HG03354 (cell line): ENCODE measurements around the gene MAML3.

Experiments used
- ATAC-seq: cut with Tn5 transposase; IDR thresholded peaks from one replicate; pipeline ENCODE4 v1.9.1; 2021; ENCODE audit warnings: mild to moderate bottlenecking; ENCODE audit not compliant: unreplicated experiment, poor library complexity, severe bottlenecking

The MAML3 gene

DNA sequence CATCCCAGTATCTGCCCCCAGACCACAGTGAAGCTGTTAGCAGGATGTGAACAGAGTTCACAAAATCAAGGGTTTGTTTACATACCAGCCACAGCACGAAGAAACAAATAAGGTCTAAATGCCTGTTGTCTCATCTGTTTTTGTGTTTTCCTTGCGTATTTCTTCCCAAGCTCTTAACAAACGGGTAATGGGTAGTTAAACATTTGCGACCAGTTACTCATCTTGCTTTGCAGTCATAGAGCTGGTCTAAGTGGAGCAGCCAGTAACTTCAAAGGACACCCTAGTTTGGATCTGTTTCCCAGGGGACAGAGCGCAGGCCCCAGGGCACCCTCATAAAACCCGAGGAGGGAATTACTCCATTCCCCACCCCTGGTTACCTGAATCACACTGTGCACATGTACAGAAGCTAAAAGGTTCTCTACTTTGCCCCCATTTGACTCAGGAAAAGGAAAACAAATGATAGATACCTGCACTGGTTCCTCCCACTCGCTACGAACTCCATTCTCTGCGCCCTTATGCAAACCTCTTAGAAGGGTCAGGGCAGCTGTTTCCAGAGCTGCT lies 68.8 kb downstream of the MAML3 start:
- ATAC-seq: no peak

DNA sequence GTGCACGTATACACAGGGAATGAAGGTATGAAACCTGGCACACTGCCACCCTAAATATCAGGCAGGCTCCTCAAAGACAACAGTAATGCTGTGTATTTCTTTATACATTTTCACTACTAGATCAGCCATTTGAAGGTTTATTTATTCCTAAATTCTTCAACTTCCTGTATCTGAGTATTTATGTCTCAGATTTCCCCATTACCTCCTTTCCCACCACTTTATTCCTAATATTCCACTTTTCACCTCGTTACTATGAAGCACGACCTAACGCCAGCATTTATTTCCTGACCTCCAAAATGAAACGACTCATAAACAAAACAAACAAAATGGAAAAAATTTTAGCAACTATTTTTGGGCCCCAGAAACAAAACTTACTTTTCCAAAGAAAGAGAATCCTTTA lies 69.6 kb downstream of the MAML3 start:
- no peak for ATAC-seq

DNA sequence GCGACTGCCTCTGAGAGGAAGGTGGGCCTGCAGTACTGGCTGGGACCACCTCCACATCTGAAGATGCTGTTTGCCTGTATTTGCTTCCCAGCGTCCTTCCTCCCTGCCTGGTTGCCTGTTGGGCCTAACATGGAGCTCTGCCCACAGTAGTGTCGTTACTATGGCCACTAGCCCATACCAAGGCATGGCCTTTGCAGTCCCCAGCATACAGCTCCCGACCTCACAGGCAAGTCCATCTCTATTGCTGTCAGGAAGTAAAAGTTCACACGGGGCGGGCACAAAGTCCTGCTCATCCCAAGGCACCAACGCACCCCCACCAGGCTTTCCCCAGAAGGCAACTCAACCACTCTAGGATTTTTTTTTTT lies 71.6 kb downstream of the MAML3 start:
- no peak for ATAC-seq

DNA sequence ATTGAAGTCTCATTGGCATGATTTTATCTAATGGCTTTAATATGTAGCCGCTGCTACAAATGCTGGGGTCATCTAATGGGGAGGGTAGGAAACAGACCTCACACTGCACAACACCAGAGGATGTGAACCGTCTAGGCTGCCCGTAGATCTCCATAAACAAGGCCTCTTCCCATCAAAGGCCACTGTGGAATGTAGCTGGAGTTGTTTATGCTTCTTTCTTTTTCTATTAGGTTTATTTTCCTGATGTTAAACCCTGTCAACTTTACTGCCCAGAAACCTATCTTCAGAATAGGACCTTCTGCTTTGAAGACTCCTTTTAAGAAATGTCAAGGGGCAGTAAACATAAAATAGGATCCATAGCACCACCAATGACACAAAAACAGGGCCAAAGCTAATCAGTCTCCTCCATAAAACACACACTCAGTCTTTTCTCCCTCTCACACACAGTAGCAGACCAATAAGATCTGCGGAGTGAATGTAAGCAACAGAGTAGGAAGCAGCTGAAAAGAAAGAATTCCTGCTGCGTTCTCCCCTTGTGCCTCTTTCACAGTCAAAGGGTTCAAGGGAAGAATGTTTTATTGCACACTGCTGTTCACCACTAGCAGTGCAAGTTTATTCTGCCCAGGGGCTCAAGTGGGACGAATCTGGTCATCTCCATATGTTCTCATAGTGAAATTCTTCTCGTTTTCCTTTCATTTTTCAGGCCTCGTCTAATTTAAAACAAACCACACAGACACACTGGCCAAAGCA lies 72.2 kb downstream of the MAML3 start:
- no peak for ATAC-seq

DNA sequence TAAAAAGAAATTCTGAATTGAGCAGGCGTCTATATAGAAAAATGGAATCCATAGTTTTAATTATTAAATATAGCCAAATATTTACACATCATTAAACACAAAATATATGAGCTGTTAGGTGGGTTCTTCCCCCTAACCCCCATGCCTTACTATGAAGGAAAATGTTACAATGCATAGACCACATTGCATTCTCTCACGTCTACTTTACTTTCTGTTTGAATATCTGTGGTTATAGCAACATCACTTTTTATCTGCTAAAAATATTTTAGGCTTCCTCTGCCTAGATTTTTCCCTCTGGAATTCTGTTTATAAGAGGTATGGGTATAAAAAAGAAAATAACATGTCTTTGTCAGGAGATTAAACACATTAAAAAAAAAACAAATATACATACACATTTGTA lies 73.1 kb downstream of the MAML3 start:
- no peak for ATAC-seq

DNA sequence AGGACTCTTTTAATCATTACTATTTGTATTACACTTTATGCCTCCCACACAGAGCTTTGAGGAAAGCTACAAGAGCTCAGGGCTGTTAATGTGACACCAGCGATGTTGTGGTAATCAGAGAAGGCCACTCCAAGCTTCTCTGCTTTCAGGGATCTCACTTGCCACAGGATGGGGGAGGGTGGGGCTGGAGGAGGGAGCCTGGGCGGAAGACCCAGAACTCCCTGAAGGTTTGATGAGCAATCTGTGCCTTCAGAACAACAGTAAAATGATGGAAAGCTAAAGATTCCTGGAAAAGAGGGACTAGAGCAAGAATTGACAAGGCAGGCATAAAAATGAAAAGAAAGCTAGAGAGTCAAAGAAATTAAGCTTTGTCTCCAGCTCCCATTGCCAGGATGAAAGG lies 75.6 kb downstream of the MAML3 start:
- no peak for ATAC-seq

DNA sequence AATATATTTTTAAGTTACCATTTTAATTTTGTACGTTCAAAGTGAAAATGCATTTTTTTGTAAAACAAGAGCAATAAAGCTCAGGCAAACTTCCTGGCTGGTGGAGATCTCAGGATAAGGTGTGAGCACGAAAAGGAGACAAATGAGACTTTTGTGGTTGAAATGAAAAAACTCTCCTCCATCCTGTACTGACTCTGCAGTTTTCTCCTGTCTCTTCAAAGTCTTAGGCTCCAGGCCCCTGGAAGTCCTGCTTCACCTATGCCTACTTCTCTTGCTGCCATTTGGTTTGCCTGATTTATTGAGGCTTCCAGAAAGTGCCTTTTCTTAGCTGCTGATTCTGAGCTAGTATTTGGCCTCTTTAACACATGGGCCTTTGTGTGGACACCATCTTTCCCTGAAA lies 77.7 kb downstream of the MAML3 start:
- no peak for ATAC-seq

DNA sequence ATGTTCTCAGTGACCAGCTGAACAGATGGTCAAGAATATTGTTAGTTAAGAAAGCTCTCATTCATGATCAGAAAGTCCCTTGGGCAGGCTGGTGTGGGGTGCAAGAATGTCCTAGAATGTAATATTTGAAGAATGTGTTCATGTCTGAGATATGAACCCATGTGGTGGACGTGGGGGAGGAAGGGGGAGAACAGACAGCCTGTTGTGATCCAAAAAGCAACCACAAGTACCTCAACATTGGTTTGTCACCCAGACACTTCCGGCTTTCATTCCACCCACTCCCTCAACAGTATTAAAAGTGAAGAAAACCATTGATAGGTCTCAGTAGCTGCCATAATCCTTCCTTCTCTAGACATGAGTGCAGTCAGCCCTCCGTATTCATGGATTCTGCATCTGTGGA lies 82.2 kb downstream of the MAML3 start:
- ATAC-seq: peak; percentile 93

DNA sequence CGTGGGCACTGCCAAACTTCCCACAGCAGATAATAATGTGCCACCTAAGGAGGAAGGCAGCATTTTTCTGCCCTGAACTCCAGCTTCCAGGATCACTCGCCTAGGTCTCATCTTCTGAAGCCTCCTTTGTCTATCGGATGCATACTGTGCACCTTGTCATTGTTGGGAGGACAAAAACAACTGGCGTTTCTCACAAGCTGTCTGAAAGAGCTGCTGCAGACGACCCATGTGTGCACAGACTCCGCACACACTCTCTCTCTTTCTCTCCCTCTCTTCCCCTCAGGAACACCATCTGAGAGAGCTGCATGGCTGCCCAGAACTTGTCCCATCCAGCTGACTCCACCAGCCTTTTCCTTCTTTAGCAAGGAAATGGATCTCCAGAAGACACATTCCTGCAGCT lies 83.0 kb downstream of the MAML3 start:
- no peak for ATAC-seq

DNA sequence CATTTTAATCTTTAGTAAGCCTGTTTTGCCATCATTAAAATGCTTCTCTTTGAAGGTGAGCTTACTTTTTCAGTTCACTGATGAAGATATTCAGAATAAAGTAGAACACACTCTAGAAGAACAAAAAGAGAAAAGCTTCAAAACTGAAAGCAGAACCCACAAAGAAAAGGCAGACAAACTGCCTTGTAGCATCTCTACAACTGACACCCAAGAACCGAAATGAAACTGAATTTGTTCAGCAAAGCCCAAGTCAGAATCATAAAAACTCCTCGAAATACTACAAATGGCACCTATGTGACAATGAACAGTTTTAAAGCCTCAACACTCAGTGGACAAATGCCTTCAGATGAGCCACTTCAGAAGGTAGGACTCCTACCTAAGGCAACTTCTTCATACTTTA lies 83.6 kb downstream of the MAML3 start:
- no peak for ATAC-seq

DNA sequence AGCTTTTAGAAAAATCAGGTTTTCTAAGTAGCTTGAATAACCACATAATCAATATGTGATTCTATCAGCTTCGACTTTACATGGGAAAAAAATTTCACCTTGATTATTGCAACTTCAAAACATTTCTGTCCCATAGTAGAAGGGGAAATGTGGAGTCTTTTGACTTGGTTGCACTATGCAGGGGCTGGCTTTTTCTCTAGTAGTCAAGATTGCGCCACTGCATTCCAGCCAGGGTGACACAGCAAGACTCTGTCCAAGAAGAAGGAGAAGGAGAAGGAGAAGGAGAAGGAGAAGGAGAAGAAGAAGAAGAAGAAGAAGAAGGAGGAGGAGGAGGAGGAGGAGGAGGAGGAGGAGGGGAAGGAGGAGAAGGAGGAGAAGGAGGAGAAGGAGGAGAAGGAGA lies 84.9 kb downstream of the MAML3 start:
- no peak for ATAC-seq

DNA sequence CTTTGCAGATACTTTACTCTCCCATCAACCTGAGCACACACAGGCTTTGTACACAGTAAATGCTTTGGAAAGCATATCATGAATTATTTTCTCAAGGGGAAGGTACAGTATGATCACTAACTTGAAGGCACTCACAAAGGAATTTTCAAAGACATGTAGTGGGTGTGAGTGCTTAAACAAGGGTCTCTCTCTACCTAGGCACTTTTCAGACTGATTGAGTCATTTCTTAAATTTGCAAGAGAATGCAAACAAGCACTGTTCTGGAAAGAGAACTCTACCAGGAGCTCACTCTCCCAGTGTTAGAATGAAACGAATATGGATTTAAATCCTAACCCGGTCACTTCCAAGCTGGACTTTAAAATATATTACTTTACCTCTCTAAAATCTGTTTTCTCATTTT lies 85.7 kb downstream of the MAML3 start:
- ATAC-seq: no peak

DNA sequence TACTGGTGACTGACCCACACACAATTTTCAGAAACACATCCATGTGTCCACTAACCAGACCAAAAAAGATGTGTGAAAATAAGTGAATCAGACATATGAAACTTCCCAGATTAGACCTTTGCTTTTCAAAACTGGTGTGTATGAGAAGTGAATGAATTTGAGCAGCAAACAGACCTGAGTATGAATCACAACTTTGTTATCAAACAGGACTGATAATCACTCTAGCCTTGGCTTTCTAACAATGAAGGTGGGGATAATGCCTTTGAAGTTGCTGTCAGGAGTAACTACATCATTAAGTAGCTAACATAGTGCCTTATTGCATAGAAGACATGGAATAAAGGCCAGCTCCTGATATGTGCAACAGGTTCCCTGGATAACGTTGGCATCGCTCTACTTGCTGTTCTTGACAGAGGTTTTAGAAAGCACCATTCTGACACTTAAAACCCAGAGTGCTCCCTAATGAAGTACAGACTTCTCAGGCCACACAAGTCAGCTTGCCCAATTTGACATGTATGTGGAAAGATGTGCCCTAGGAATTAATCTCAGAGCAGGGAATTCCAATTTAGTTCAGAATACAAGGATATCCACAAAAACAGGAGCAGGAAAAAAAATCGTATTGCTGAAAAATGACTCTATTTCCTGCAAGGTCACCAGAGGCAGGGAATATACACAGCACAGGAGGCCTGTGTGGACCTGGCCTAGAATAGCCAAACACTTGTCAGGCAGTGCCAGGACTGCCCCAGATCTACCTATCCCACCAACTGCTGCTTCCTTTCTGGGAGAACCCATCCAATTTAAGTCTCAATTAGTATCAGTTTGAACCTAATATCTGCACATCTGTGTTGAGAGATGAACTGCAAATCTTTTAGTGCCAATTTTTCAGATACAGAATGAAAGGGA lies 87.7 kb downstream of the MAML3 start:
- no peak for ATAC-seq

DNA sequence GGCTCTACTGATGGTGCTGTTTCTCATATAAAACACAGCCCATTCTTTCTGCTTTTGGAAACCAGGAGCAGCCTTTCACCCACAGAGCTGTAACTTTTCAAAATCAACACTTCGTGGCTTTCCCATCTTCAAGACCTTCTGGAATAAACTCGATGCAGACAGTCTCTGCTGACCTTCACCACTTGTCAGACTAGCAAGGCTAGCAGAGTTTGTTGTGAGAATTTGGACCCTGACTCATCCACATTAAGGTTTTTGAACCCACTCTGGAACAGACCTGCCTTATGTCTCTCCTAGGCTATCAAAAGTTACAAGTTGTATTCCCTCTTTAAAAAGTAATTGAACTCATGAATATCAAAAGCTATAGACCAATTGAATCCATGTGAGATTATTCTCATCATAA lies 88.6 kb downstream of the MAML3 start:
- no peak for ATAC-seq

DNA sequence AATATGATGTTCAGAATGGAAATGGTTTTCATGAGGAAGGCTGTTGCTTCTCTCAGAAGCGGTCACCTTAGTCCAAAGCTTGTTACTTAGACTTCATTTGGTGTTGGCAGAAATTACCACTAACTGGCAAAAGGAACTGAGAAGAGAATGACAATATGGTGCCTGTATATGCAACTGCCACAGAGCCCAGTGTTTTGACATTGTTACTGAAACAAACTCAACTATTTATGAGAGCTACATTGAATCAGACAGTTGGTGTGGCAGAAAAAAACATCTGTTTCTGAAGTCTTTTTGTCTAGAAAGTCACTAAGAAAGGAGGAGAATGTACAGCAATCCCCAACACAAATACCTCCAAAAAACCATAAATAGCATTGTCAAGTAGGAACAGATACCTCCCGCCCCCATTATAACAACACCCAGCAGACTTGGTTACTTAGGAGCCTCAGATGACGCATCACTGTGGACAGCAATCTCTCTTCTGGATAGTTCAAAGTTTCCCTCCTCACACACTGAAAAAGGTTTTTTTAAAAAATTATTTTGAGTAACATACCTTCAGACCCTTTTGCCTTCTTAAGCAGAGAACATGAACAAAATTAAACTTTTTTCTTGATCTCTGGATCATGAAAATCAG lies 92.2 kb downstream of the MAML3 start:
- ATAC-seq: no peak

DNA sequence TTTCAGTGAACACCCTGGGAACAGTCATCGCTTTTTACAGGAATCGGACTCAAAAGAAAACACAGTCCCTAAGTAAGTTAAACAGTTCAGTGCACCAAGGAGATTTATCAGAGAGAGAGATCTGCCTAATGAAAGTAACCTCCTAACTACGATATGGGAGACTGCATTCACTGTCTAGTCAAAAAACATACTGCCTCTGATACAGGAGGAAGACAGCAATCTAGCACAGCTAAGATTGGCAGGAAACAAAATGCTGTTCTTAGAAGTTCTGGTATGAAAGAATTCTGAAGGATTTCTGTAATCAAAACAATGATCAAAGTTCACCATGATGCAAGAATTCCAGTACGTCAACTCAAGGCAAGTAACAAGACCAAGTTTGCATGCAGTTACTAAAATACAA lies 92.8 kb downstream of the MAML3 start:
- no peak for ATAC-seq

DNA sequence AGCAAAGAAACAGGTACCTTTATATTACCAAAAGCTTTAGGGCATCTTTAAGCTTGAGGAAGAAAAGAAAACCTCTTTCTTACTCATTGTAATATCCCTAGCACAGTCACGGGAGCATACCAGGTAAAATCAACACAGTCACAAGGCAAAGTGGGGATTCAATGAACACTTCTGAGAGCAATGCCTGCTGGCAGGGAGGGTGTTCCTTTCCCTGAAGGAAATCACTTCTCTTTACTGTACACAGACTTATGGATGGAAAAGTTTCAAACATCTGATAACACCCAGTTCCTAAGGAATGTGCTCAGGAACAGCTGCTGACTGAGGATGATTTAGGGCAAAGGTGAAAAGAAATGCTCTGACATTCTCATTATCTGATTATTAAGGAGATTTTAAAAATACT lies 94.8 kb downstream of the MAML3 start:
- ATAC-seq: no peak

DNA sequence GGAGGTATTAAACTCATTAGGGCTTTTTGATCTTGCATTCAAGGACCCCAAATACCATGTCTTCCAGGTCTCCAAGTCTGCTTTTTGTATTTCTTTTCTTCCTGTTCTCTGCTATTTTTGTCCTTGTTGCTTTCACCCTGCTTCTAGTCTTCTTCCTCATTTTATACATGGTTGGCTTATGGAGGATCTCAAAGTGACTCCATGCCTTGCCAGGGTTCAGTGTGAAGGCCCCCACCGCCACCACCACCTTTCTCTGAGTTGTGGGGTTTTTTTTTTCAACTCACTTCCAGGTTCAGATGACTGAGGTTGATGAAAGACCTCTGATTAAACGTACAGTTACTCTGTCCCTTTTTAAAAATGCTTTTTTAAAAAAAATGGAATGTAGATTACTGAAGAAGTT lies 96.3 kb downstream of the MAML3 start:
- ATAC-seq: no peak

DNA sequence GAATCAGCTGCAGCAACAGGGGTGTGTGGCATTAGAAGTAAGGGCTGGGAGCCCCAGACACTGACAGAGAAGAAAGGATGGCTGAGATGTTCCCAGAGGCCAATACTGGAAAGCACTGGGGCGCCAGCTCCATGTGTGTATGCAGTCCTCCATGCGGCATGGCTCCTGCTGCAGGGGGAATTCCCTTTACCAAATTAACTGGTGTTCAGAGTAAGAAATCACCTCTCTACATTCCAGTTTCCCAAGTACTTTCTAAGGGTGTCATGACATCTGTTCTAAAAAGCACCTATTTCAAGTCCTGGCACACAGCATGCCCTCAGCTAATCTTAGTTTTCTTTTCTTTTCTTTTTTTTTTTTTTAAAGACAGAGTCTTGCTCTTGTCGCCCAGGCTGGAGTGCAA lies 98.0 kb downstream of the MAML3 start:
- ATAC-seq: no peak

DNA sequence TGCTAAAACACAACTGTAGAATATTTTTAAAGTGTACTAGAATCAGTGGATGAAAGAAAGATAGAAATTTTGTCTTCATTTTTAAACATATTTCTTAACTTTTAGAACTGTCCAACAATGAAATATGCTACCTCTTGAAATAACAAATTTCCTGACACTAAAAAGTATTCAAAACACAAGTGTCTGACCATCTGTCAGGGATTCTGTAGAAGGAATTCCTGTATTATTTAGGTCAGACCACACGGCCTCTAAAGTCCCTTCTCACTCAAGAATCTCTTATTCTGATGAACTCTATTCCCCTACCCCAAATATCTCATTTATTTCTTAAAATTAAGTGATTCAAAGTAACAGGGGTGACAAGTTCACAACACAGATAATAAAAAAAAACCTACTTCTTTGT lies 99.1 kb downstream of the MAML3 start:
- no peak for ATAC-seq

DNA sequence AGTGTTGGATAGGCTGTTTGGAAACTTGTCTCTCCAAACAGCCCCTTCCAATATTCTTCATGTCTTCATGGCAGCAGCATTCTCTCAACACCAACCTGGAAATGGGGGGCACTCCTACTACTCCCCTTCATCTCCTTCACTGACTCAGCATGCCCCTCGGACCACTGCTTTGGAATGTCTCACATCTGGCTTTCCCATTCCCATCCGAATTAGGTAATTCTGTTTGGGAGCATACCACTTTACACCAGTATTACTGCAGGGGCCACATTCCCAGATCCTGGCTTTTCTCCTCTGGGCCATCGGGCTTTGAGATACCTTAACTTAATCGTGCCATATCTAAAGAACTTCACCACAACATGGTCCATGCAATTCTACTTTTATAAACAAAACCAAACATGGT lies 100.8 kb downstream of the MAML3 start:
- ATAC-seq: no peak
